ENCODE measurements around the gene SNED1.

The SNED1 gene

GRCh38 chr2:241109210-241110088 is 111.0 kb downstream of the SNED1 start:
- Histone ChIP-seq H3K27me3 (ENCODE audit: insufficient read depth, low read length) (no peaks in the 10 kb centered on the region), H3K27ac (ENCODE audit: low read depth, low read length) (no peak overlapping the region), H3K36me3 (ENCODE audit: insufficient read depth, low read length) (no peaks in the 10 kb centered on the region), H3K4me1 (ENCODE audit: control insufficient read depth, insufficient read depth, low read length, unreplicated experiment) (no peaks in the 10 kb centered on the region), H3K4me3 (ENCODE audit: low read depth, low read length) (no peak overlapping the region), H2AFZ (ENCODE audit: low read length, unreplicated experiment) (no peak overlapping the region), H3K79me2 (ENCODE audit: control insufficient read depth, insufficient read depth, low read length, unreplicated experiment) (no peaks in the 10 kb centered on the region)

- no peaks in the 10 kb centered on the region for H3K27me3 ChIP-seq (ENCODE audit: insufficient read depth, low read length)
- H3K4me3 ChIP-seq (ENCODE audit: low read depth, low read length) = no peak overlapping the region
- no peaks in the 10 kb centered on the region for H3K79me2 ChIP-seq (ENCODE audit: control insufficient read depth, insufficient read depth, low read length, unreplicated experiment)
- H3K27ac ChIP-seq (ENCODE audit: low read depth, low read length) = no peak overlapping the region
- H3K4me1 ChIP-seq (ENCODE audit: control insufficient read depth, insufficient read depth, low read length, unreplicated experiment) = no peaks in the 10 kb centered on the region
- H2AFZ ChIP-seq (ENCODE audit: low read length, unreplicated experiment) = no peak overlapping the region
- H3K36me3 ChIP-seq (ENCODE audit: insufficient read depth, low read length) = no peaks in the 10 kb centered on the region
Observed at GRCh38 chr2:241110089-241110606, 111.7 kb downstream of the SNED1 start.

- Histone ChIP-seq H3K4me3 (ENCODE audit: low read depth, low read length) (no peak overlapping the region), H3K79me2 (ENCODE audit: control insufficient read depth, insufficient read depth, low read length, unreplicated experiment) (no peaks in the 10 kb centered on the region), H3K36me3 (ENCODE audit: insufficient read depth, low read length) (no peaks in the 10 kb centered on the region), H3K27ac (ENCODE audit: low read depth, low read length) (no peak overlapping the region), H2AFZ (ENCODE audit: low read length, unreplicated experiment) (no peak overlapping the region), H3K4me1 (ENCODE audit: control insufficient read depth, insufficient read depth, low read length, unreplicated experiment) (no peaks in the 10 kb centered on the region), H3K27me3 (ENCODE audit: insufficient read depth, low read length) (no peaks in the 10 kb centered on the region)
Observed at GRCh38 chr2:241110607-241111439, 112.4 kb downstream of the SNED1 start.

GRCh38 chr2:241111440-241111805 is 113.0 kb downstream of the SNED1 start:
- Histone ChIP-seq H3K4me3 (ENCODE audit: low read depth, low read length) (no peak overlapping the region), H3K36me3 (ENCODE audit: insufficient read depth, low read length) (no peaks in the 10 kb centered on the region), H3K4me1 (ENCODE audit: control insufficient read depth, insufficient read depth, low read length, unreplicated experiment) (no peaks in the 10 kb centered on the region), H2AFZ (ENCODE audit: low read length, unreplicated experiment) (no peak overlapping the region), H3K27me3 (ENCODE audit: insufficient read depth, low read length) (no peaks in the 10 kb centered on the region), H3K27ac (ENCODE audit: low read depth, low read length) (no peak overlapping the region), H3K79me2 (ENCODE audit: control insufficient read depth, insufficient read depth, low read length, unreplicated experiment) (no peaks in the 10 kb centered on the region)

GRCh38 chr2:241112046-241112445 is 113.6 kb downstream of the SNED1 start:
- Histone ChIP-seq H2AFZ (ENCODE audit: low read length, unreplicated experiment) (no peak overlapping the region), H3K4me3 (ENCODE audit: low read depth, low read length) (no peak overlapping the region), H3K27me3 (ENCODE audit: insufficient read depth, low read length) (no peaks in the 10 kb centered on the region), H3K36me3 (ENCODE audit: insufficient read depth, low read length) (no peaks in the 10 kb centered on the region), H3K4me1 (ENCODE audit: control insufficient read depth, insufficient read depth, low read length, unreplicated experiment) (no peaks in the 10 kb centered on the region), H3K79me2 (ENCODE audit: control insufficient read depth, insufficient read depth, low read length, unreplicated experiment) (no peaks in the 10 kb centered on the region), H3K27ac (ENCODE audit: low read depth, low read length) (no peak overlapping the region)

GRCh38 chr2:241112592-241112991 is 114.2 kb downstream of the SNED1 start:
- H3K4me3 ChIP-seq (ENCODE audit: low read depth, low read length) = no peak overlapping the region
- H2AFZ ChIP-seq (ENCODE audit: low read length, unreplicated experiment) = no peak overlapping the region

GRCh38 chr2:241114836-241115235 is 116.4 kb downstream of the SNED1 start:
- Histone ChIP-seq H3K36me3 (ENCODE audit: insufficient read depth, low read length) (no peaks in the 10 kb centered on the region), H2AFZ (ENCODE audit: low read length, unreplicated experiment) (no peak overlapping the region), H3K4me1 (ENCODE audit: control insufficient read depth, insufficient read depth, low read length, unreplicated experiment) (no peaks in the 10 kb centered on the region), H3K4me3 (ENCODE audit: low read depth, low read length) (no peak overlapping the region), H3K27me3 (ENCODE audit: insufficient read depth, low read length) (no peaks in the 10 kb centered on the region), H3K79me2 (ENCODE audit: control insufficient read depth, insufficient read depth, low read length, unreplicated experiment) (no peaks in the 10 kb centered on the region), H3K27ac (ENCODE audit: low read depth, low read length) (no peak overlapping the region)

More at GRCh38 chr2:241112592-241112991, 114.2 kb downstream of the SNED1 start:
- Histone ChIP-seq H3K4me1 (ENCODE audit: control insufficient read depth, insufficient read depth, low read length, unreplicated experiment) (no peaks in the 10 kb centered on the region), H3K27me3 (ENCODE audit: insufficient read depth, low read length) (no peaks in the 10 kb centered on the region), H3K36me3 (ENCODE audit: insufficient read depth, low read length) (no peaks in the 10 kb centered on the region), H3K79me2 (ENCODE audit: control insufficient read depth, insufficient read depth, low read length, unreplicated experiment) (no peaks in the 10 kb centered on the region), H3K27ac (ENCODE audit: low read depth, low read length) (no peak overlapping the region)

- Histone ChIP-seq H3K4me3 (ENCODE audit: low read depth, low read length) (no peak overlapping the region), H3K27me3 (ENCODE audit: insufficient read depth, low read length) (no peaks in the 10 kb centered on the region), H3K79me2 (ENCODE audit: control insufficient read depth, insufficient read depth, low read length, unreplicated experiment) (no peaks in the 10 kb centered on the region), H2AFZ (ENCODE audit: low read length, unreplicated experiment) (no peak overlapping the region), H3K4me1 (ENCODE audit: control insufficient read depth, insufficient read depth, low read length, unreplicated experiment) (no peaks in the 10 kb centered on the region), H3K27ac (ENCODE audit: low read depth, low read length) (no peak overlapping the region), H3K36me3 (ENCODE audit: insufficient read depth, low read length) (no peaks in the 10 kb centered on the region)
Observed at GRCh38 chr2:241115361-241115760, 116.9 kb downstream of the SNED1 start.

GRCh38 chr2:241116606-241117560 is 118.5 kb downstream of the SNED1 start:
- Histone ChIP-seq H3K36me3 (ENCODE audit: insufficient read depth, low read length) (peaks cover 8% of the 10 kb centered on the region; the same call in 1 of the 2 replicates), H3K4me3 (ENCODE audit: low read depth, low read length) (no peak overlapping the region), H3K4me1 (ENCODE audit: control insufficient read depth, insufficient read depth, low read length, unreplicated experiment) (no peaks in the 10 kb centered on the region)

More at GRCh38 chr2:241116606-241117560, 118.5 kb downstream of the SNED1 start:
- Histone ChIP-seq H3K79me2 (ENCODE audit: control insufficient read depth, insufficient read depth, low read length, unreplicated experiment) (no peaks in the 10 kb centered on the region), H3K27ac (ENCODE audit: low read depth, low read length) (no peak overlapping the region), H2AFZ (ENCODE audit: low read length, unreplicated experiment) (no peak overlapping the region), H3K27me3 (ENCODE audit: insufficient read depth, low read length) (no peaks in the 10 kb centered on the region)

All from ACC112 (cell line).